ENCODE data around the gene EXOG. TPM values are rescaled to one million over a fixed set of nuclear protein-coding genes. Genes with fewer than 3 reads are reported as not detected.
A peak's percentile ranks its signal among the peaks of the same experiment; 100 is the strongest.

The EXOG gene
- total and polyA plus RNA-seq, 4 donors = 3.1 to 16.5 (median 11.1) TPM

- no peak for TF ChIP-seq CTCF (IDR thresholded peaks at IDR 0.05; ENCODE audit: control extremely low read depth, extremely low read depth)
- Histone ChIP-seq H3K9me3 (ENCODE audit: control insufficient read depth in 4 of 4, insufficient read depth in 3 of 4, low read length in 3 of 4) (no peaks in the 10 kb centered on the region), H3K4me1 (ENCODE audit: control insufficient read depth in 5 of 5, insufficient read depth in 5 of 5, low read length in 5 of 5) (no peaks in the 10 kb centered on the region), H3K27me3 (ENCODE audit: control insufficient read depth in 3 of 3, insufficient read depth in 3 of 3, low read length in 2 of 3) (no peaks in the 10 kb centered on the region), H3K36me3 (ENCODE audit: control insufficient read depth in 4 of 4, insufficient read depth in 4 of 4, low read length in 4 of 4) (peaks cover 7 to 26% (median 24%) of the 10 kb centered on the region in 4 donors), H3K27ac (ENCODE audit: low read depth in 1 of 2, low read length in 1 of 2) (no peak overlapping the region), H3K9ac (ENCODE audit: insufficient read depth in 1 of 2, low read length in 2 of 2) (no peak overlapping the region), H3K4me3 (no peak overlapping the region)
- no peak for DNase-seq
- no peak for ATAC-seq (ENCODE audit: insufficient read depth, low FRiP score)
- 98% methylated on average over 14 of the region's 14 CpGs for WGBS, 2 donors
Observed at GRCh38 chr3:38526792-38527191, 30.7 kb downstream of the EXOG start.

GRCh38 chr3:38528457-38528856 lies 32.3 kb downstream of the EXOG start:
- WGBS, 2 donors = 96 to 100% methylated on average over 1 of the region's 1 CpG
- no peak overlapping the region for H3K4me3 ChIP-seq
- H3K27me3 ChIP-seq (ENCODE audit: control insufficient read depth in 3 of 3, insufficient read depth in 3 of 3, low read length in 2 of 3) = no peaks in the 10 kb centered on the region
- DNase-seq = no peak
- H3K27ac ChIP-seq (ENCODE audit: low read depth in 1 of 2, low read length in 1 of 2) = no peak overlapping the region
- ATAC-seq (ENCODE audit: insufficient read depth, low FRiP score) = no peak
- H3K4me1 ChIP-seq (ENCODE audit: control insufficient read depth in 5 of 5, insufficient read depth in 5 of 5, low read length in 5 of 5) = peaks cover 0 to 6% (median 1%) of the 10 kb centered on the region in 5 donors
- H3K36me3 ChIP-seq (ENCODE audit: control insufficient read depth in 4 of 4, insufficient read depth in 4 of 4, low read length in 4 of 4) = peaks cover 7 to 23% (median 20%) of the 10 kb centered on the region in 4 donors
- no peak overlapping the region for H3K9ac ChIP-seq (ENCODE audit: insufficient read depth in 1 of 2, low read length in 2 of 2)
- H3K9me3 ChIP-seq (ENCODE audit: control insufficient read depth in 4 of 4, insufficient read depth in 3 of 4, low read length in 3 of 4) = no peaks in the 10 kb centered on the region
- TF ChIP-seq CTCF (IDR thresholded peaks at IDR 0.05; ENCODE audit: control extremely low read depth, extremely low read depth) = no peak

GRCh38 chr3:38532529-38532928 lies 36.4 kb downstream of the EXOG start:
- 64 to 65% methylated on average over 3 of the region's 3 CpGs for WGBS, 2 donors
- no peak for ATAC-seq (ENCODE audit: insufficient read depth, low FRiP score)

More at GRCh38 chr3:38532529-38532928, 36.4 kb downstream of the EXOG start:
- Histone ChIP-seq H3K9ac (ENCODE audit: insufficient read depth in 1 of 2, low read length in 2 of 2) (no peak overlapping the region), H3K9me3 (ENCODE audit: control insufficient read depth in 4 of 4, insufficient read depth in 3 of 4, low read length in 3 of 4) (no peaks in the 10 kb centered on the region), H3K27me3 (ENCODE audit: control insufficient read depth in 3 of 3, insufficient read depth in 3 of 3, low read length in 2 of 3) (no peaks in the 10 kb centered on the region), H3K4me3 (no peak overlapping the region), H3K27ac (ENCODE audit: low read depth in 1 of 2, low read length in 1 of 2) (peak overlapping the region in 1 of 2 donors; percentile 84), H3K4me1 (ENCODE audit: control insufficient read depth in 5 of 5, insufficient read depth in 5 of 5, low read length in 5 of 5) (peaks cover 0 to 14% (median 5%) of the 10 kb centered on the region in 5 donors), H3K36me3 (ENCODE audit: control insufficient read depth in 4 of 4, insufficient read depth in 4 of 4, low read length in 4 of 4) (peaks cover 0 to 7% (median 3%) of the 10 kb centered on the region in 4 donors)
- no peak for TF ChIP-seq CTCF (IDR thresholded peaks at IDR 0.05; ENCODE audit: control extremely low read depth, extremely low read depth)
- no peak for DNase-seq

Measured in lung (tissue), 12 donors.